OCI-M2 (cell line): ENCODE measurements around the gene GFER.
A peak's percentile ranks its signal among the peaks of the same experiment; 100 is the strongest.
"Not testable (repeated sequence)": the region's sequence is repeated elsewhere in the genome, so short reads cannot be mapped to it uniquely, and the experiment has no call there.

Source experiments
- DNase-seq: peaks from one replicate; lab custom pipeline; 2025; ENCODE audit not compliant: unreplicated experiment; lab: John Stamatoyannopoulos, UW

GFER gene

DNA sequence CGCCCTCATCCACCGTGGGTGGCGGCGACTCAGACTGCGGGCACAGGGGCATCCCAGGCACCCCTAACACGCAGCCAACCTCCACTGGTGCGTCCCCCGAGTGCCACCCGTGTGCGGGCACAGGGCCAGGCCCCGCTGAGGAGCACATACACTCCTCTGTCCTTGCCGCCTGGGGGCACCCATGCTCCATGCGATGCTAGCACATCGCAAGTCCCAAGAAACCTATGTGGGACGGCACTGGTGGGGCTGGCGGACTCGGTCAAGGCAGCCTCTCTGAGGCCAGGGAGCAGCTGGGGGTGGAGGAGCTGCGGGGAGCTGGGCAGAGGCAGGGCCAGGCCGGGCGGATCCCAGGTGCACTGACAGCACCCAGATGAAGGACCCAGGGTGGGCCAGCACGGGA, 21.7 kb downstream of the GFER start:
- DNase-seq, result no peak

DNA sequence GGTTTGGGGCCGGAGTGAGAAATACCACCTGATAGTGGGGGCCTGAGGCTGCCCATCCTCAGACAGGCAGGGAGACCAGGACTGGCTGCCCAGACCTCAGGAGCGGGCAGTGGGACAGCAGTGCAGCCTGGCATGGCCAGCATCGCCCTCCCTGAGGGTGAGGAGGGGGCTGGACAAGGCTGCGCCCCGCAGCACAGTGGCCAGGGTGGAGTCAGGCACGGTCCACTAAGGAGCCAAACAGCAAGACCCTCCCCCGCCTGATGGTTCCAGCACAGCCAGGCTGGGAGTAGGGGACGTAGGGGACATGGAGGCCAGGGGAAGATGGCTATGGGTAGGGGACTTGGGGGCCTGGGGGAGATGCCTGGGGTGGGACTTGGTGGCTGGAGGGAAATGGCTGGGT, 22.3 kb downstream of the GFER start:
- DNase-seq, result no peak

DNA sequence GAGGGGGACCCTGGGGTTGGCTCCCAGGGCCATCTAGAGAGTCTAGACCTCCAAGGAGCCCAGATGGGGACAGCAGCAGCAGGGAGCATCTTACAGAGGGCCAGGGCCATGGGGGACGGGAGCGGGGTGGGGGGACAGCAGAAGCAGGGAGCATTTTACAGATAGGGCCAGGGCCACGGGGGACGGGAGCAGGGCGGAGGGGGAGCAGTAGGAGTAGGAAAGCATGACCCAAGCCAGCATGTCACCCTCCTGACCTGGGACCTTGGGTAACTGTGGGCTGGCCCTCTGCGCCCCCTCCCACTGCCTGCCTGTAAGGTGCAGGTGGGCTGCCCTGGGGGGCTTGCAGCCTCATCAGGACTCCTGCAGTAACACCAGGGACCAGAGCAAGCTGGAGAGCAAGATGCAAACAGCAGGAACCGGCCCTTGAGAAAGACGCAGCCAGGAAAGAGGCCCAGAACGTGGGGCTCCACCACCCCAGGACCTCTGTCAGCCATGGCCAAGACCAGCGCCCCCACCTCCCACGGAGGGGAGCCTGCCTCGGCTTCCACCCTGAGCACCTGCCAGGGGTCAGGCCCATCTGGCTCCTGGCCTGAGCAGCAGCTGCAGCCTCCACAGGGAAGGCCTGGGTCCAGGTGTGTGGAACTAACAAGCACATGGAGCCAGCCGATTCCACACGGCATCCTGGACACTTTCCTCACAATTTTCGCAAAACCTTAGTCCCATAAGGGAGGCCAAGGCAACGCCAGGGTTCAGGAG, 23.3 kb downstream of the GFER start:
- no peak for DNase-seq

DNA sequence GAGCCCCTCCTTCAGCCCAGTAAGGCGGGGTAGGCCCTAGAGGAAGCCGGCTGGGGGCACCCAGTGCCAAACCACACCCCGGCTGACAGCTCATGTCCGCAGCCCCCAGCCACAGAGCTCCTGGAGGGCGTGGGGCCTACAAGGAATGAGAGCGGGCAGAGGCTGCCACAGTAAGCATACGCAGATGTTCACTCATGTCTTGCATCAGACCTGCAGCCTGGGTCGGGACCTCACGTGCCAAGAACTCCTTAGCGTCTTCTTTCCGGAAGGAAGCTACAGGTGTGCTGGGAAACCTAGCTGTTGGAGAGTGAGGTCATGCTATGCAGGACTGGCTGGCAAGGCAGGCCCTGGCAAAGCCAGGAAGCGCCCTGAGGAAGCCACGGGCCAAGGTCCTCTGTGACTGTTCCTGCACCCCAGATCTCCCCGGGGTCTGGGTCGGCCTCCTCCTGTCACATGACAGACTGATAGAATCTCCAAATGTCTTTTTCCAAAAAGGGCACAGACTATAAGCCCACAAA, 24.1 kb downstream of the GFER start:
- no peak for DNase-seq

DNA sequence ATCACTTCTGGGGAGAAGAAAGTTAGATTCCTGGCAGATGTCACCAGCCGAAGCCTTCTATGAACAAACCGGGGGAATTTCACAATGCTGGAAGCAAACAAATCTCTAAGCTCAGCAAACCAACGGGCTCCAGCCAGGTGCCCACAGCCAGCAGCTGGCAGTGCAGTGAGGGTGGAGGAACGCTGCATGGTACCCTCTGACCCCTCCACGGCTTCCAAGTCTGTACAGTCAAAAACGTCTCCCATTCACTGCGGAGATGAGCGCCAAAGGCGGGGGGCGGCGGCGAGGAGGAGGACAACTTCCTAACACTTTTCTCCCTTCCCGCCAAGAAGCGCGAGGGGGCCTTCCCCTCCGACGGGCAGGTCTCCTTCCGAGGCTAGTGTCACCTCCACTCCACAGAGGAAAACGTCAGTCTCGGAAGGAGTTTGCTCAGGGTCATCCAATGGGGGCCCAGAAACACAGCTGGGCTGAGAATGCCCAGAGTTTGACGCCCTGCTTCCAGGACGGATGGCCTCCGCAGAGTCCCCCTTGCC, 24.7 kb downstream of the GFER start:
- no peak for DNase-seq

DNA sequence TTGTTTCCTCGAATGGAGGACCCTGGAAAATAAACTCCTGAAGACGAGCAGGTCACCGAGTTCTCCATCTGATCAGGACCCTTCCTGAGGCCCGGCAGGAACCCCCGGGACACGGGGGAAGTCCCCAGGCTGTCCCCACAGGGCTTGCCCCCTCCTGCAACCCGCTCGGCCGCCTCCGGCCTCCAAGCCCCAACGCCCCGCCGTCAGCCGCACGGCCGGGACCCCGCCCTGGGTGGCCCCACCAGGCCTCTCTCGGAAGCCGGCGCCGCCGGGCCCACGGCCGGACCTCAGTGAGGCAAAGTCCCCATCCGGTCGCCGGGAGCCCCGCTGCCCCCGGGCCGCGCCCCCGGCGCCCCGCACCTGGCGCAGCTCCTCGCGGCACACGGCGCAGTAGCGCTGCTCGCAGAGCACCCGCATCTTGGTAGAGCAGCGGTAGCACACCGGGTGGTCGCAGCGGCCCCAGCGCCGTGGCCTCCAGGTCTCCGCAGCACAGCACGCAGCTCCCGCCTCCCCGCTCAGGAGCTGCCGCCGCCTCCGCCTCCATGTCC, 25.2 kb downstream of the GFER start:
- no peak for DNase-seq

DNA sequence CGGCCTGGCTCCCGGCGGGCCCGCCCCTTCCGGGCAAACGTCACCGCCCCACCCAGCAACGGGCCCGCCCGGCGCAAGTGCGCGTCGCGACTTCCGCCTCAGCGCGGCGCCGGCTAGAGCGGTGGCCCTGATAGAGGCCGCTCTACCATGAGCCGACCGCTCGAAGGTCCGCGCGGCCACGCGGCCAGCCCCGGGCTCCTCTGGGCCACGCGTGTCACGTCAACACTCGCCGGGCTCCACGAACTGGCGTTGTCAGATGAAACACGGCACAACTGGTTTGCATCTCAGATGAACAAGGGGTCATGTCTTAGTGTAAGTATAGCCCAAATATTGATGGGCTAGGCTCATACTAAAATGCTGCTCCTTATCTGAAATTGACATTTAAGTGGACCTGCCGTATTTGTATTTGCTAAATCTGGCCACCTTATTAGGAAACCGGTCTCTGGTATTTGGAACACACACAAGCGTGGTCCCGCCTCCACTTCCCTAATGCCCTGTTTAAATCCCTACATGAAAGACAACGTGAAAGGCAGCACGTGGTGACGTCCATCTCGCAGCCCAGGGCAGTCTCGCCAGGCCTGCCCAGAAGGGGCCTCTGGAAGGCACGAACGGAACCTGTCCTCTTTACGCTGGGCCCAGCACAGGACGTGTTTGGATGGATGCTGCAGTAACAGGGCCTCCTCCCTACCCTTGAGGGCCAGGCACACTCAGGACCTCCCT, 26.0 kb downstream of the GFER start, which contains the start of gene ZNF598:
Gene ZNF598 (minus strand): TSS at position 31 of the 720 bp plus-strand sequence.
- DNase-seq, result no peak

DNA sequence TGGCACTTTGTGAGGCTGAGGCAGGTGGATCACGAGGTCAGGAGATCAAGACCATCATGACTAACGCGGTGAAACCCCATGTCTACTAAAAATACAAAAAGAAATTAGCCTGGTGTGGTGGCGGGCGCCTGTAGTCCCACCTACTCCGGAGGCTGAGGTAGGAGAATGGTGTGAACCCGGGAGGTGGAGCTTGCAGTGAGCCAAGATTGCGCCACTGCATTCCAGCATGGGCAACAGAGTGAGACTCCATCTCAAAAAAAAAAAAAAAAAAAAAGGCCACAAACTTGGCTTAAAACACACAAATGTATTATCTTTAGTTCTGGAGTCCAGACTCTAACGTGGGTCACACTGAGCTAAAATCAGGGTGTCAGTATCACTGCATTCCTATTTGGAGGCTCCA, 27.7 kb downstream of the GFER start:
- DNase-seq, result not testable (repeated sequence)

DNA sequence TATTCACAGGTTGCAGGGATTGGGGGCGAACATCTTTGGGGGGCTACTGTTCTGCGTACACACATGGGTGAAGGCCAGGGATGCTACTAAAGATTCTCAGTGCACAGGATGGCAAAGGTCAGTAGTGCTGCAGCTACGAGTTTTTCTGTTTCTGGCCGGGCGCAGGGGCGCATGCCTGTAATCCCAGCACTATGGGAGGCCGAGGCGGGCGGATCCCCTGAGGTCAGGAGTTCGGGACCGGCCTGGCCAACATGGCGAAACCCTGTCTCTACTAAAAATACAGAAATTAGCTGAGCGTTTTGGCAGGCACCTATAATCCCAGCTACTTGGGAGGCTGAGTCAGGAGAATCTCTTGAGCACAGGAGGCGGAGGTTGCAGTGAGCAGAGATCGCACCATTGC, 29.5 kb downstream of the GFER start:
- DNase-seq, result no peak

DNA sequence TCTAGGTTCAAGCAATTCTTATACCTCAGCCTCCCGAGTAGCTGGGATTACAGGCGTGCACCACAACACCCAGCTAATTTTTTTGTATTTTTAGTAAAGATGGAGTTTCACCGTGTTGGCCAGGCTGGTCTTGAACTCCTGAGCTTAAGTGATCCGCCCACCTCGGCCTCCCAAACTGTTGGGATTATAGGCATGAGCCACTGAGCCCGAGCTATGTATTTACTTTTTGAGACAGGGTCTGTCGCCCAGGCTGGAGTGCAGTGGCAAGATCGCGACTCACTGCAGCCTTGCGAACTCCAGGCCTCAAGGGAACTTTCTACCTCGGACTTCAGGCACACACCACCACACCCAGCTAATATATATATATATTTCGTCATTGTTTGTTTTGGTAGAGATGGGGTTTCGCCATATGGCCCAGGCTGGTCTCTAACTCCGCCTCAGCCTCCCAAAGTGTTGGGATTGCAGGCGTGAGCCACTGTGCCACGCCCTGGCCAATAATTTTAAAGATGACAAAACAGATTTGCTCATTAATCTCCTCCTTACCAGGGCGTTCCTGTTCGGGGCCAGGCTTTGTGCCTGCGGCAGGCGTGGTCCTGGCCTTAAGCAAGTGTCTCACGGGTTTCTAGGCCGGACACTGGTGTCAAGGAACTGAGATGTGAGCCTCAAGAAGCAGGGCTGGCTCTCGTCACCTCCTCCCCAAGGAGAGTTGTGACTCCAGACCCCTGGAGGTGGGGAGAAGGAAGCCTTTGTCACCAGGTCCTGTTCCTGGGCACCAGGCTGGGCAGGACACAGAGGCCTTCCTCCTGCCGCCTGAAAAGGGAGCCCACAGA, 31.3 kb downstream of the GFER start:
- no peak for DNase-seq

DNA sequence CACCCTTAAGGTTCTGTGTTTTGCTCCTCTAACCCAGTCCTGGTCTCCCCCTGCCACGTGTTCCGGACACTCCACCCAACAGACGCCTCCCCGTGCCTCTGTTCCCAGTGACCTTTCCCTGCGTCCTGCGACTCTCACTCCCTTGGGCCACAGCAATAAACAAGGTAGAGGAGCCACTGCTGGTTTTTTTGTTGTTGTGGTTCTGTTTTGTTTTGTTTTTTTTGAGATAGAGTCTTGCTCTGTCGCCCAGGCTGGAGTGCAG, 31.9 kb downstream of the GFER start:
- DNase-seq, result no peak

DNA sequence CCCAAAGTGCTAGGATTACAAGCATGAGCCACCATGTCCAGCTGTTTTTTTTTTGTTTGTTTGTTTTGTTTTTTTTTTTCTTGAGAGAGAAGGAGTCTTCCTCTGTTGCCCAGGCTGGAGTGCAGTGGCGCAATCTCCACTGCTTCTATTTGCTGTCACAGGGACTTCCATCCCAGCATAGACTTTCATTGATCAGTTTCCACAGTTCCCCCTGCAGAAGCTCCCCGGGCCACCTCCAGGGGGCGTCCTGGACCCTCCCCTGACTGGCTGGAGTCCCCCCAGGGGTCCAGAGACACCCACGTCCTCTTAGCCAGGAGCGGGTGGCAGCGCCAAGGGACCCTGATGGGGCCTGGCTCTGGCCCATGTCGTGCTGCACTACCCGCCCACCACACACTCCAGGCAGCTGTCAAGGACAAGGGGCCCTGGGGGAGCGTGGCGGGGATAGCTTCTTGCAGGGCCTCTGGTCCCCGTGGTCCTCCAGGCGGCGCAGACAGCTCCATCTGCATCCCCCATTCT, 32.5 kb downstream of the GFER start:
- no peak for DNase-seq

DNA sequence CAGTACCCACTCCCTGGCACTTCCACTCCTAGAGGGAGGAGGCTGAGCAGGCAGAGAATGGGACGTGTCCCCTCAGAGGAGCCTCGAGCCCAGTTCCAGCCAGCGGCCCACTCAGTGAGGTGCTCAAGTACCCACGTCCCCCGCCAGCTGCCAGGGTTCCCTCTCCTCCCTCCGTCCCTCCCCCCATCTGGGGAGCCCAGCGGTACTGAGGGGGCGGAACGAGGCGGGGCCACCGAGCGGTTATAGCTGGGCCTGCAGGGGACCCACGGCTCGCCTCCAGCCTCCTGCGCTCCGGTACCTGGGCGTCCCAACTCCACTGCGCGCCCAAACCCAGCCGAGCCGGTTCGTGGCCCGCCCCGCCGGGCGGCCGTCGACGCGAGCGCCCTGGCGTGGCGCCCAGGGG, 35.5 kb downstream of the GFER start, which contains the start of gene NPW:
Gene NPW (plus strand): TSS at position 268 of the 403 bp plus-strand sequence.
- no peak for DNase-seq

DNA sequence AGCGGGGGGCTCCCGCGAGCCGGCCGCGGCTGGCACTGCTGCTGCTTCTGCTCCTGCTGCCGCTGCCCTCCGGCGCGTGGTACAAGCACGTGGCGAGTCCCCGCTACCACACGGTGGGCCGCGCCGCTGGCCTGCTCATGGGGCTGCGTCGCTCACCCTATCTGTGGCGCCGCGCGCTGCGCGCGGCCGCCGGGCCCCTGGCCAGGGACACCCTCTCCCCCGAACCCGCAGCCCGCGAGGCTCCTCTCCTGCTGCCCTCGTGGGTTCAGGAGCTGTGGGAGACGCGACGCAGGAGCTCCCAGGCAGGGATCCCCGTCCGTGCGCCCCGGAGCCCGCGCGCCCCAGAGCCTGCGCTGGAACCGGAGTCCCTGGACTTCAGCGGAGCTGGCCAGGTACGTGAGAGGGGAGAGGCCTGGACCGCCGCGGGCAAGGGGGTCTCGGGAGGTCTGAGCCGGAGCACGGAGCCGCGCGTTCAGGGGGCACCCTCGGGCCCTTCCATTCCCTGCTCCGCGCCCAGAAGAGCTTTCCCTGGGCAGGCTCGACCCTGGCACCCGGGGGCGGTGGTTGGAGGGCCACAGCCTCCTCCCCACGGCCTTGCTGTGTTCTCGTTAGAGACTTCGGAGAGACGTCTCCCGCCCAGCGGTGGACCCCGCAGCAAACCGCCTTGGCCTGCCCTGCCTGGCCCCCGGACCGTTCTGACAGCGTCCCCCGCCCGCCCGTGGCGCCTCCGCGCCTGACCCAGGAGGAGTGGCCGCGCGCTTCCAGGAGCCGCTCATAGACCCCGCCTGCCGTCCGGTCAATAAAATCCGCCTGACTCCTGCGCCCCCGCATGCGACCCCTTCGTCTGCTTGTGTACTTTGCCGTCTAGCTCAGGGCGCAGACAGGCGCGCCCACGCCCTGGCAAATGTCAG, 36.2 kb downstream of the GFER start:
- DNase-seq, result no peak

DNA sequence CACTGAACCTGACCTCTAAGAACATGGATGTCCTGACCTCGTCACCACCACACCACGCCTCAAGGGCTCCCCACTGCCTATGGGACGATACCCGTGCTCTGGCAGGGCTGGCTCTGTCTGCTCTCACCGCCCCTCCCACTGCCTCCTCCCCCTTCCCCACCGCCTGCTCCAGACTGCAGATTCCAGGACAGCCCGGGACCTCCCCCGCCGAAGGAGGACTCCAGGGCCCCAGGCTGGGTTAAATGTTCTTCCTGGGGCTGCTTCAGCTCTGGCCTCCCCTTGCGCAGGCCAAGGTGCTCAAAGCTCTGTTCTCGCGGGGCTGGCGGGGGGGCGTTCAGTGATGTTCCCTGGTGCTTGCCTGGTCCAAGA, 38.7 kb downstream of the GFER start:
- no peak for DNase-seq

DNA sequence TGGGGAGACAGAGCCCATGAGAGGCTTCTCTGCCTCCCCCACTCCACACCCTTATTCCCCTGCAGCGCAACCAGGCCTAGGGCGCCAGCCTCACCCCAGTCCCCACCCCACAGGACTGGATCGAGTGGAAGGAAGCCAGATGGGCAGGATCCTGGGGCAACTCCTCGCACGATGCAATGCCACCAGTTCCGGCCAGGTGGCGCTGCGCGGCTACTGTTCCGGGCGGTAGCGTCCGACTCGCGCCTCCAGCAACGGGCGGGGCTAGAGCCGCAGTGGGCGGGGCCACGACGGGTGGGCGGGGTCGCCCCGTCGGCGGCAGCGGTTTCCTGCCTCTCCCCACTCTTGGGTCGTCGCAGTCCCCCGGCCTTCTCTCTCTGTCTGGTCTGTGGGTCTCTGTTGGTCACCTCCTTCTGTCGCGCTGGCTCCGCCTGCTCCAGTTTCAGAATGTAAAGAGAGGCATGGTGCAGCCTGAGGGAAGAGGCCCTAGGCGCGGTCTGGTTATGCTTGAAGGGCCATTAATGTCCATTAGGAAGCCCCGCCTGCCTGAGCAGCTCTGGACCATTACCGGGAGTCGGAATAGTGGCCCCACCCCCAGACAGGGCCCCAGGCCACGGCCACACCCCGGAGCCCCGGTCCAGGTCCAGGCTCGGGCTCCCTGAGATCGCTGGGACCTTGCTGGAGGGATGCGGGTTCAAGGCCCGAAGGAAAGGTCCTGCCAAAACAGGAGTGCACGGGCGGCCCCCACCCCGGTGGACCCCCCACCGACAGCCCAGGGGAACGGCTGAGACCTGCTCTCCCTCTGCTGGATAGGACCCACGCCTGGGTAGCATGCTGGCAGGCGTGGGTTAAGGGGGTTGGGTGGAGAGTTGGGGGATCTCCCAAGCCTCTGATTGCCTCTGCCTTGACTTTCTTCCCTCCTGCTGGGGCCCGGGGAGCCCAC, 39.4 kb downstream of the GFER start:
- peak; percentile 79 for DNase-seq

DNA sequence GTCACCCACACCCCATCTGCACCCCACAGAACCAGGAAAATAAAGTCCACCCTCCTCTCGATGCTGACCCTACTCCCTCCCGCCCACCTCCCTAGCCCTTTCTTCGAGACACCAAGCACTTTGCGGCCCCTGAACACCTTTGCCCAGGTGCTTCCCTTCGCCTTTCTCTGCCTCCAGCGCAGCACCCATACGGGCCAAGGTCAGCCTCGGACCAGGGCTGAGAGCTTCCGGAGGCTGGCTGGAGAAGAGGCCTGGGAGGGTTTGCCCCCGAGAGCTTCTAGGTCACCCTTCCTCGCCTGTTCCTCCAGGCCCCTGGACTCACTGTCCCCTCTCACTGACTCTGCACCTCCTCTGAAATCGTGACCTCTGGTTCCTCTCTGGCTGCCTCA, 40.0 kb downstream of the GFER start:
- DNase-seq, result no peak

DNA sequence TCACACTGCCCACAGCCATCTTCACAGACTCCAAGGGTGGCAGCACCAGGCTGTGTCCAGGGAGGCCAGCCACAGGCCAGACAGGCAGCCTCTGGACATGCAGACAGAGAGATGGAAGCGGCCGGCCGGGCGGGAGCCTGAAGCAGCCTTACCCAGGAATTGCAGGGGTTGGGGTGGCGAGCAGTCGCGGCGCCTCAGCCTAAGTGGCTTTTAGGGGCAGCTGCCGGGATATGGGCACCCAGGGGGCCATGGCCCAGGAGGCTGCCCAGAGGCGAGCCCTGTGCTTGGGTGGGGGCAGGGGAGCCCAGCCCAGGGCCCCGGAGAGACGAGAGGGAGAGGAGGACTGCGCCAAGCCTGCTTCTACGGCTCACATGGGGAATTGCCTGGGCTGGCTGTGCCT, 41.3 kb downstream of the GFER start:
- DNase-seq, result no peak
